T follicular helper cell (primary cell): ENCODE results near the gene SLC38A9.
"Not testable (repeated sequence)": the region's sequence is repeated elsewhere in the genome, so short reads cannot be mapped to it uniquely, and the experiment has no call there.

Experiments used
- DNase-seq: peaks from one replicate; pipeline ENCODE4 v3.0.0-alpha.2; 2020; ENCODE audit warnings: low read depth

SLC38A9 gene

GRCh38 chr5:55613112-55613868 lies 98.8 kb downstream of the SLC38A9 start:
- no peak for DNase-seq

DNA sequence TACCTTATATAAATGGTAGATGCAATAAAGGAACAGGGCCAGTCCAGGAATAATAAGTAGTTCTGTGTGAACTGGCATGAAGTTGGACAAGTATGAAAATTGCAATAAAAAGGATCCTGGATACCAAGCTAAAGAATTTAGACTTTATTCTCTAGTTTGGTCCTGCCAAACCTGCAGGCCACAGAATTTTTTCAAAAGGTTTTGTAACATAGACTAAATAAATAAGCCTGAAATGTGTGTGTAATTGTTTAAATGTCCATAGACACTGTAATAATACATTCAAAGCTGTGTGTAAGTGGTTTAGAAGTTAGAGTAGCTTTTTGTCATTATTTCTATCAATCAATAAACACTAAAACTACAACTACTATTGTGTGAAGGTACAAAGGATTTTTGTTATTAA lies 101.6 kb downstream of the SLC38A9 start:
- DNase-seq = no peak

- DNase-seq = no peak
Observed at GRCh38 chr5:55609413-55609812, 102.7 kb downstream of the SLC38A9 start.

- no peak for DNase-seq
Observed at GRCh38 chr5:55608595-55609349, 103.4 kb downstream of the SLC38A9 start.

GRCh38 chr5:55607309-55607708 lies 104.8 kb downstream of the SLC38A9 start:
- not testable (repeated sequence) for DNase-seq

GRCh38 chr5:55604611-55605067 lies 107.5 kb downstream of the SLC38A9 start:
- no peak for DNase-seq

- no peak for DNase-seq
Observed at GRCh38 chr5:55603922-55604321, 108.2 kb downstream of the SLC38A9 start.

DNA sequence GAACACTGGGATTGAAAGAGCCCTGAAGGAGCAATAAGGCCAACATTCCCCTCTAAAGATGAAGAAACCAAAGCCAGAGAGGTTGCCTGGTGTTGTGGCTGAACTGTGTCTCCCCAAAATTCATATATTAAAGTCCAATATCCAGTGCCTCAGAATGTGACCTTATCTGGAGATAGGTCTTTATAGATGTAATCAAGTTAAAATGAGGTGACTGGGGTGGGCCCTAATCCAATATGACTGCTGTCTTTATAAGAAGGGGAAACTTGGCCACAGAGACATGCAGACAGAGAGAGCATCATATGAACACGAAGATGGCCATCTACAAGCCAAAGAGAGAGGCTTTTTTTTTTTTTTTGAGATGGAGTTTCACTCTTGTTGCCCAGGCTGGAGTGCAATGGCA lies 110.5 kb downstream of the SLC38A9 start:
- no peak for DNase-seq

DNA sequence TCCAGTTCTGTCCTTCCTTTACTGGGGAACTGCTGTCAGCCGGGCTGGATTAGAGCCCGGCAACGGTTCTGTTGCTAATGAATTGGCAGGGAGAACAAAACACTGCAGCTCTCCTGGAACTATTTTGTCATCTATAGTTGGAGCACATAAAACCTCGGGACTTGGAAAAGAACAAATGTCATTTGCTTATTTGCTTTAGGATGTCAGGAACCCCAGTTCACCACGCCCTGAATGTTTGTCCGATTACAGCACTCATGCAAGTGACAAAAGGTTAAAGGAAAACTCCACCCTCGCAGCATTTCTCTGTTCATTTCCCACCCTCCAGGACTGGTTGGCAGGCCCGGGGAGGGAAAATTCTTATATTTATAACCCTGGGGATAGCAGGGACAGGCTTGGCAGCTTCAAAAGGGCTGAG lies 110.9 kb downstream of the SLC38A9 start:
- DNase-seq = no peak

DNA sequence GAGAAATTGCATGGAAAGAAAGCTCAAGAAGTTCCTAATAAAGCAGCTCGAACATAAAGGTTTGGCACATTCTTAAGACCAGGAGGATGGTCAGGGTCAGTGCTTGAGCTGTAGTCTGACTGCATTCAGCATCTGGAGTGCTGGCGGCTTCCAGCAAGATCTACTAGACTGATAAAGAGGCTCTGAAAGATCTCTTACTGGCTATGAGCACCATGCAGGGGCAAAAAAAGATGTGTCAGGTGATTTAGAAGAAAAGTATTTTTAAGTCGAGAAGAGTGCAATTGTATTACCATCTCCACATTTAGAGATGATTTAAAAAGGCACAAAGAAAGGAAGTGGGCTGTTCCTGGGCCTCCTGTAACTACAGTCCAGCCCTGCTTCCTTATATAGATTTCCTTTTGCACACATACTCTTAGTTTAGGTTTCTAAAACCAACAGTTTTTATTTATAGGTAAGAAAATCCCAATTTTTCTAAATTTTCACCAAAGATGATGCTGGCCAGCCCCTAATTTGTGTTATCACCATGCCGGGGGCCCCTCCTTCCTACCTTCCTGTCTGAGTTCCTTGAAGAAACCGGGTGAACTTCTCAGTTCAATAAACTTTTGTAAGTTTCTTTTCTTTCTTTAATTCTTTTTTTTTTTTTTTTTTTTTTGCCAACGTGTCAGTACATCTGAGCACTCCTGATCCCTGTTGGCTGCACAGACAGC lies 111.5 kb downstream of the SLC38A9 start:
- no peak for DNase-seq

- DNase-seq = no peak
Observed at GRCh38 chr5:55600086-55600485, 112.0 kb downstream of the SLC38A9 start.

- DNase-seq = no peak
Observed at GRCh38 chr5:55599148-55600050, 112.7 kb downstream of the SLC38A9 start.

DNA sequence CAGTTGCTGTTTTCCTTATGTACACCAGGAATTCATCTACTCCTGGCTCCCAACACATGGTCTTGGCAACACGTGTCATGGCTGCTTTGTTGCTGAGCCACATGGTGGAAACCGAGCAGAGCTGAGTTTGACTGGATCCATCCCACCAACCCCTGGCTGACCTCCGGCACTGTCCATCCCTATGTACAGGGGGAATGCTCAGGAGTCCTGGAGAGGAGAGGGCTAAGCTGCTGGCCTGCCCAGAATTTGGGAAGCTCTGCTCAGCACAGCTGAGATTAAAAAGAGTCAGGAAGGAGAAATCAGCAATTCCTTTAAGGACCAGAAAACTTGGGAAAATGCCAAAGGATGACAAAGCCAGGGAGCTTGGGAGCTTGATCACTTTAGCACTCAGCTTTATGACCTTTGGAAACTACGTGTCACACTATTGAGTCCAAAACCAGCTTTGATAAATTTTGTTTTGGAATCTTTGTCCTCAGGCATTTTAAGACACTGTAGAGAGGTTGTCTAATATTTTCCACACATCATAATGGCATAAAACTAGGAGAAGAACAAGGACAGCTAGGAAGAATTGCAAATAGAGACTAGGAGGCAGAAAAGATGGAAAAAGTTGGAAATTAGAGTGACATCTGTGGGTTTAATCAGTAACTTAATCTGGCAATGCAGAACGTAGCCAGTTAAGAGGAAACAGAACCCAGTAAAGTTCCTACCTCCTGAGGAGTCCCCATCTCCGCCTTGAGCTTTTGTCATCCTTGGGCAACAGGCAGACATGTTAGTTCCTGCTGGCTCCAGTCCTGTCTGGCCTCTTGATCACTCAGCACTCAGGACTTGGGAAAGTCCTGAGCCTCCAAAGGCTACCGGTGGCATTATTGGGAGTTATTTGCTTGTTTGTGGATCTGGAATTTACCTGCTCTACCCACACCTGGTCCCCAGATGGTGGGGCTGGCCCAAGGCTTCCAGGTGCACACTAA lies 114.8 kb downstream of the SLC38A9 start:
- no peak for DNase-seq

GRCh38 chr5:55594671-55595070 lies 117.5 kb downstream of the SLC38A9 start:
- DNase-seq = no peak

GRCh38 chr5:55593115-55593472 lies 119.0 kb downstream of the SLC38A9 start:
- DNase-seq = no peak

- DNase-seq = no peak
Observed at GRCh38 chr5:55592388-55593114, 119.6 kb downstream of the SLC38A9 start.

GRCh38 chr5:55591686-55592085 lies 120.4 kb downstream of the SLC38A9 start:
- no peak for DNase-seq

- DNase-seq = no peak
Observed at GRCh38 chr5:55585206-55585610, 126.9 kb downstream of the SLC38A9 start.

DNA sequence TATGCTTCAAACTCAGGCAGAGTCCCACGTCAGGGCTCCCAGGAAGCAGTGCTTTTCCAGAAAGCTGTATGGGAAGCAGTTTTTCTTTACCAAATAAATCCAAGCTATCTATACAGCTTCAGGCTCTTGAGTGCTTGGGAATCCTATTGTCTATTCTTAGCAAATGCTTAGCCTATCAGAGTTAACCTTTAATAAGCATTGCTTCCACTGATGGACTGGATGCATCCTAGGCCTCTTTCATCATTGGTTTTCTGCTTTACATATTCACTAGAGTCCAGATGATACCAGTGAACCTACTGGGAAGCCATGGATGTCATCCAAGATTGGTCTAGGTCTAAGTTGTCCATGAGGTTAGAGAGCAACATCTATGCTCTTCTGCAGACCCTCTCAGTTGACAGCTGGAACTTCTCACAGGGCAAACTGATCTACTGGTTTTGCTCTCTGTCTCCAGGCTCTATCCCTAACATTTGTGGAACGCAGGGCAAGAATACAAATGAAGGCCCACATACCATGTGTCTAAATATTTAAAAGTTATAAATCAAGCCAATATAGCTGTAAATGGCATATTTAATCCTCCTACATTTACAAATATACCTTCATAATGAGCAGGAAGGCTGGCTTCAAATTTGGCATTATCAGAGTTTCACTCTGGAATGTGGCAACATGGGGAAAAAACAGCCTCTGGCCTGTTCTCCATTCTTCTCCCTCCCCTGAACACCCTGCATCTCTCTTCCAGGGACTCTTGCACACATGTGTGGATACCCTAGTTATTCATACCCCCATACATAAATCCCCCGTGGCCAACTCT lies 127.5 kb downstream of the SLC38A9 start:
- no peak for DNase-seq
